Activated T-helper 1 cell treated with anti-CD3 and anti-CD28 coated beads, Interleukin-2, amount 50 U/mL, for 16 hours (primary cell): ENCODE measurements around the gene SLC6A9.

Experiments used
- DNase-seq, 2 donors: peaks; one replicate each; pipeline ENCODE4 v3.0.0-alpha.2; 2020; ENCODE audit warnings: low read depth in 1 of 2, low spot score in 1 of 2

The SLC6A9 gene

GRCh38 chr1:43949678-43950077 is 81.6 kb downstream of the SLC6A9 start:
- DNase-seq = no peak

- no peak for DNase-seq
Measured at GRCh38 chr1:43947874-43948437, 83.3 kb downstream of the SLC6A9 start.

- no peak for DNase-seq
Measured at GRCh38 chr1:43947061-43947873, 84.0 kb downstream of the SLC6A9 start.
